Ovary (tissue), 9 donors: ENCODE results near the gene GALNT6. TPM values are rescaled to one million over a fixed set of nuclear protein-coding genes. Genes with fewer than 3 reads are reported as not detected.

Experiments
- DNase-seq, 5 donors: peaks; one replicate each; pipeline ENCODE4 v3.0.0-alpha.2; 2019 to 2020
- H3K27ac ChIP-seq, 2 donors: fragments of 200-600 bp; one replicate each; pipeline versions ENCODE4 v1.5.1 to v1.8.0; 2019 to 2022
- H3K27me3 ChIP-seq: fragments of 200-600 bp; one replicate; pipeline ENCODE4 v1.8.0; 2022
- H3K36me3 ChIP-seq: fragments of 200-600 bp; sonication (generic); one replicate; pipeline ENCODE4 v1.5.1; 2019
- H3K4me1 ChIP-seq: one replicate; pipeline ENCODE4 v1.8.1; 2013; ENCODE audit warnings: mild to moderate bottlenecking, moderate library complexity; ENCODE audit not compliant: insufficient read depth
- H3K4me3 ChIP-seq: fragments of 200-600 bp; sonication (generic); one replicate; pipeline ENCODE4 v1.5.1; 2017
- H3K9me3 ChIP-seq, 2 donors: fragments of 200-600 bp in 1 of 2; sonication (generic) in 1 of 2; one replicate each; pipeline versions ENCODE4 v1.5.1 to v1.8.1; 2013 to 2019; ENCODE audit warnings: mild to moderate bottlenecking in 1 of 2, moderate library complexity in 1 of 2
- EP300 ChIP-seq: sonication (generic); formaldehyde crosslinking; IDR thresholded peaks from one replicate; pipeline ENCODE4 v1.6.1; 2017; ENCODE audit warnings: antibody characterized with exemption
- POLR2A ChIP-seq: fragments of 450-650 bp; IDR thresholded peaks from one replicate; pipeline ENCODE4 v1.6.1; 2017; ENCODE audit warnings: antibody characterized with exemption, mild to moderate bottlenecking, moderate library complexity
- WGBS, 3 donors: extraction: QIAGEN DNeasy Blood & Tissue Kit in 1 of 3; methylation state at CpG; one replicate each; pipeline versions ENCODE4 v1.1.5 to v1.1.7; 2013 to 2017; 5-methylcytosine and 5-hydroxymethylcytosine counted together
- intact Hi-C, 4 donors: fragments of 100-400 bp; cut with DNase I; formaldehyde crosslinking; loops; one replicate each; pipeline versions ENCODE4 v1.11.0 to v1.15.1; 2022 to 2023
- polyA plus RNA-seq, 2 donors: library from polyadenylated mRNA; stranded (reverse); fragments of 200-250 nt in 1 of 2; fragments of 350-450 nt in 1 of 2; fragmentation: Illumina TruSeq in 1 of 2; extraction: RNeasy Lipid Tissue Mini Kit (QIAGEN cat#74804) in 1 of 2; gene quantifications; one replicate each; pipeline ENCODE4 v1.2.3, GENCODE V29; 2013 to 2014
- total RNA-seq, 7 donors: library from RNA; depleted of rRNA in 2 of 7; stranded (reverse); fragments of >200 nt in 2 of 7; fragmentation: NEBNext Ultra II Directional in 3 of 7; extraction: Animal tissue kit (Norgen Biotek cat#: 25700) in 3 of 7; gene quantifications; one replicate each; pipeline versions ENCODE4 v1.1.0 to v1.2.4, GENCODE V29; 2016 to 2023
- TF ChIP-seq, protein P1 (sequence below), 3 donors: fragments of 450-650 bp in 2 of 3; fragments of 200-600 bp in 1 of 3; IDR thresholded peaks; one replicate each; pipeline versions ENCODE4 v1.5.1 to v1.8.0; 2016 to 2022; ENCODE audit warnings: antibody characterized with exemption in 3 of 3, mild to moderate bottlenecking in 1 of 3
- donor health status: DM: no; HTN: no; CAD: no; lungs with moderate emphysema.
- donor health status: DM: no; HTN: no; CAD: no.
- donor health status: Bipolar disorder and iron deficiency.
- donor health status: DM: yes; HTN: yes; CAD: no.
- donor health status: DM: no; HTN: no; CAD: no.
- donor health status: DM: yes; HTN: yes; CAD: no.

The GALNT6 gene
- total and polyA plus RNA-seq, 9 donors: 0.51 to 14.5 (median 2.7) TPM

DNA sequence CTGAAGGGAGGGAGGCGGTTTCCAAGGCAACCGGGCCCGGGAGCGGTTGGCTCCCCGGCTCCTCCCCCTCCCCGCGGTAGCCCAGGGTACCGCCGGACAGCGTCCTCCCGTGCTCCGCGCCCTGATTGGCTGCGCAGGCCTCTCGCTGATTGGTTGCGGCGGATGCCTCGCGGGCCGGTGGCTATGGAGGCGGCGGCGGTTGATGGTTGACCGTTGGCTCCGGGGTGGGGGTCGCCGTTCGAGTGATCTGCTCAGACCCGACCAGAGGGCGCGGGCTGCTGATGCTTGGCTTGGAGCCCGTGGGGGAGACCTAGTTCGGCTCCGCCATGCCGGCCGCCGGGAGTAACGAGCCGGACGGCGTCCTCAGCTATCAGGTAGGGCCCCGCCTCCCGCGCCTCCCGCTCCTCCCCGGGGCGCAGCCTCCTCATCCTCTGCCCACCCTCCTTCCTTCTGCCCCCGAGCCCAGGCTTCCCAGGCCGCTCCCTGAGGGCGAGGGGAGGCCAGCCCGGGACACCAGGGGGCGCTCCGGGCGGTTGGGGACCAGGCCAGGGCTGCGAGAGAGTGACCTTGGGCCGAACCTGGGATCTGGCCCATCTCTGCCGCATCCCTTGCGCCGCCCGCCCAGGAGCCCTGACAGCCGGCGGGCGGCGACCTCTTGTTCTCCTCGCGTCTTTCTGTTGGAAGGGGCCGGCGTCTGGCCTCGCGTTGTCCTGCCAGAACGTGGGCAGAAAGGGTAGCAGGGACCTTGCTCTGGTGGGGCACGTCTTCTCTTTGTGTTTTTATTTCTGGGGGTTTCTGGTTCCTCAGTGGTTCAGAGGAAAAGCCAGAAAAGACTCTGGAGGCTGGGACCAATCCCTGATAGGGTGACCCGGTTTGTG lies 33.7 kb upstream of the GALNT6 start, which contains the start of gene SLC4A8:
Gene SLC4A8 (plus strand): TSS at position 170 of the 878 bp plus-strand sequence. CDS start 157 bp downstream, at position 327.
- Histone ChIP-seq H3K36me3 (no peaks in the 10 kb centered on the region), H3K27me3 (no peaks in the 10 kb centered on the region), H3K9me3 (no peaks in the 10 kb centered on the region), H3K4me1 (no peaks in the 10 kb centered on the region), H3K4me3 (peak within 1 kb of the TSS; percentile 44), H3K27ac (peak within 1 kb of the TSS in 1 of 2 donors; percentile 34)
- DNase-seq: peak; percentile 93 to 97 (median 96)
- intact Hi-C loops: loop anchor here in 1 of 4 donors (5.0 kb wide), 1 partner anchor 107 kb away; no protein-coding TSS in a partner anchor
- TF ChIP-seq EP300: no peak
- TF ChIP-seq, protein P1, sequence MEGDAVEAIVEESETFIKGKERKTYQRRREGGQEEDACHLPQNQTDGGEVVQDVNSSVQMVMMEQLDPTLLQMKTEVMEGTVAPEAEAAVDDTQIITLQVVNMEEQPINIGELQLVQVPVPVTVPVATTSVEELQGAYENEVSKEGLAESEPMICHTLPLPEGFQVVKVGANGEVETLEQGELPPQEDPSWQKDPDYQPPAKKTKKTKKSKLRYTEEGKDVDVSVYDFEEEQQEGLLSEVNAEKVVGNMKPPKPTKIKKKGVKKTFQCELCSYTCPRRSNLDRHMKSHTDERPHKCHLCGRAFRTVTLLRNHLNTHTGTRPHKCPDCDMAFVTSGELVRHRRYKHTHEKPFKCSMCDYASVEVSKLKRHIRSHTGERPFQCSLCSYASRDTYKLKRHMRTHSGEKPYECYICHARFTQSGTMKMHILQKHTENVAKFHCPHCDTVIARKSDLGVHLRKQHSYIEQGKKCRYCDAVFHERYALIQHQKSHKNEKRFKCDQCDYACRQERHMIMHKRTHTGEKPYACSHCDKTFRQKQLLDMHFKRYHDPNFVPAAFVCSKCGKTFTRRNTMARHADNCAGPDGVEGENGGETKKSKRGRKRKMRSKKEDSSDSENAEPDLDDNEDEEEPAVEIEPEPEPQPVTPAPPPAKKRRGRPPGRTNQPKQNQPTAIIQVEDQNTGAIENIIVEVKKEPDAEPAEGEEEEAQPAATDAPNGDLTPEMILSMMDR (IDR thresholded peaks at IDR 0.05): peak; percentile 31 to 75 (median 45)
- WGBS, 3 donors: 1% methylated on average over 54 to 73 of the region's 73 CpGs

- intact Hi-C loops: loop anchor here in 1 of 4 donors (5.0 kb wide), 1 partner anchor 108 kb away; no protein-coding TSS in a partner anchor
- Histone ChIP-seq H3K4me3 (no peak overlapping the region), H3K9me3 (no peaks in the 10 kb centered on the region), H3K4me1 (no peaks in the 10 kb centered on the region), H3K36me3 (no peaks in the 10 kb centered on the region), H3K27me3 (no peaks in the 10 kb centered on the region), H3K27ac (peak overlapping the region in 1 of 2 donors; percentile 34)
- WGBS, 3 donors: 11 to 15% (median 12%) methylated on average over 10 of the region's 10 CpGs
- TF ChIP-seq POLR2A (no peak), EP300 (no peak)
- TF ChIP-seq, protein P1 (IDR thresholded peaks at IDR 0.05): peak in 1 of 3 donors; percentile 19
- no peak for DNase-seq
These were observed 33.0 kb upstream of the GALNT6 start for GRCh38 chr12:51424094-51424661.

DNA sequence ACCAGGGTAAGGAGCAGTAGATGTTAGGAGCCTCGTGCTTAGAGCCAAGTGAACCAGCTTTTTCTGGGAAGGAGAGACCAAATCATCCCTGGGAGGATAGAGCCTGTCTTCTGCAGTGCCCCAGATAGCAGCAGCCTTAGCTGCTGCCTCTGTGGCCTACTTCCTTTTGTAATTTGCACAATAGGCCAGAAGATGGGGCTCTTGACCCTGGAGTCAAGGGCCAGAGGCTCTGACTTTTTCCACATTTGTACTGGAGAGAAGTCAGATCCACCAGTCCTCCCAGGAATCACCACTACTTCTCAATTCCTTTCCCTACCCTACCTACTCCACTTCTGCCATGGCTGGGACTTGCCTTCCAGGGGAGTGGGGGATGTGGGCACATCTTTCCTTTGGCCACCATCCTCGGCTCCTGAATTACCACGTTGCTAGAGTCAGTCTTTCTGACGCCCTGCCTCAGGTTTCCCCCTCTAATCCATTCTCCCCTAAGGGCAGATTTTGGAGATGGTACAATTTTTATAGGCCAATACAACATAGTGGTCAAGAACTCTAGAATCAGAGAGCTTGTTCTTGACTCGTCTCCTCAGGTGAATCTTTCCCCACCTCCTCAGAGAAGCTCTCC lies 30.2 kb upstream of the GALNT6 start:
- Histone ChIP-seq H3K27ac (no peak overlapping the region), H3K36me3 (no peaks in the 10 kb centered on the region), H3K4me3 (no peak overlapping the region), H3K27me3 (no peaks in the 10 kb centered on the region), H3K9me3 (no peaks in the 10 kb centered on the region), H3K4me1 (no peaks in the 10 kb centered on the region)
- DNase-seq: peak; percentile 43 to 62 (median 57)
- no peak for TF ChIP-seq EP300
- TF ChIP-seq, protein P1 (IDR thresholded peaks at IDR 0.05): peak in 2 of 3 donors; percentile 44 to 56
- intact Hi-C loops: loop anchor here in 3 of 4 donors (2.0 to 5.0 kb wide), 3 partner anchors 109 to 111 kb away; no protein-coding TSS in a partner anchor
- WGBS, 3 donors: 50 to 63% (median 56%) methylated on average over 5 of the region's 5 CpGs
